PC-9 (cell line): ENCODE measurements around the gene KIAA1217.

ENCODE experiments used
- CTCF ChIP-seq: fragments of 200-600 bp; sonication (generic); conservative IDR thresholded peaks from 2 replicates; pipeline ENCODE4 v1.6.1; 2017; ENCODE audit warnings: mixed run types, antibody characterized with exemption, mild to moderate bottlenecking, moderate library complexity
- EZH2 ChIP-seq: fragments of 200-600 bp; sonication (generic); IDR thresholded peaks from 2 replicates; pipeline ENCODE4 v1.8.0; 2017; ENCODE audit warnings: antibody characterized with exemption, low read depth

GRCh38 chr10:24449769-24450310, 240.9 kb downstream of the KIAA1217 start:
- TF ChIP-seq CTCF (no peak), EZH2 (no peak)
